Coronary artery (tissue), 2 donors: ENCODE results near the gene LAIR2.
A peak's percentile ranks its signal among the peaks of the same experiment; 100 is the strongest.

ENCODE experiments used
- DNase-seq: peaks from one replicate; pipeline ENCODE4 v3.0.0-alpha.2; 2017; ENCODE audit warnings: low spot score
- H3K27ac ChIP-seq, 2 donors: fragments of 200-600 bp; sonication (generic); one replicate each; pipeline ENCODE4 v1.5.1; 2016 to 2019
- H3K4me3 ChIP-seq: fragments of 200-600 bp; sonication (generic); 2 replicates; pipeline ENCODE4 v1.5.1; 2016; ENCODE audit warnings: mild to moderate bottlenecking, moderate library complexity
- TF ChIP-seq, protein P1 (sequence below): fragments of 200-600 bp; sonication (generic); IDR thresholded peaks from one replicate; pipeline ENCODE4 v1.5.1; 2019; ENCODE audit warnings: antibody characterized with exemption

The LAIR2 gene, protein sequence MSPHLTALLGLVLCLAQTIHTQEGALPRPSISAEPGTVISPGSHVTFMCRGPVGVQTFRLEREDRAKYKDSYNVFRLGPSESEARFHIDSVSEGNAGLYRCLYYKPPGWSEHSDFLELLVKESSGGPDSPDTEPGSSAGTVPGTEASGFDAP

DNA sequence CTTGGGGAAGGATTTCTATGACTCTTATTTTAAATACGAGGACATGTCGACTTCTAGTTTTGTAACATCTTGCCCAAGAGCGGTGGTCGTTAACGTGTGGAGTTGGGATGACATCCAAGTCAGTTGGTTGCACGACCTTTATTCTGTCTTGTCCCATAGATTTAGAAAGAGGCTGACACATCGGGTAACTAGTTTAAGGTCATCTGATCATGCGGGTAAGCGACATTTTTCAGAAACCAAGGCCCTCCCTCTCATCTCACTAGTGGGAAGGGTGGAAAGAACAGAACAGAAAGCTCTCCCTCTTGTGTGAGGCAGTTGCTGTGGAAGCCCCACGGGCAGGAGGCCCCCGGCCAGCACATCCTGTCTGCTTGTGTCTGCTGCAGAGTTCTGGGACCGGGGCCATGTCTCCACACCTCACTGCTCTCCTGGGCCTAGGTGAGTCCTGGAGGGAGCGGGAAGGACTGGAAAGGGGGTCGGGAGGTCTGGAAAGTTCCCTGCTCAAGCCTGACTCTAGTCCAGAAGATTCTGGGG, at the start of gene LAIR2:
Gene LAIR2 (plus strand): TSS at position 314 of the 531 bp plus-strand sequence. CDS start 88 bp downstream, at position 402.
- TF ChIP-seq, protein P1, sequence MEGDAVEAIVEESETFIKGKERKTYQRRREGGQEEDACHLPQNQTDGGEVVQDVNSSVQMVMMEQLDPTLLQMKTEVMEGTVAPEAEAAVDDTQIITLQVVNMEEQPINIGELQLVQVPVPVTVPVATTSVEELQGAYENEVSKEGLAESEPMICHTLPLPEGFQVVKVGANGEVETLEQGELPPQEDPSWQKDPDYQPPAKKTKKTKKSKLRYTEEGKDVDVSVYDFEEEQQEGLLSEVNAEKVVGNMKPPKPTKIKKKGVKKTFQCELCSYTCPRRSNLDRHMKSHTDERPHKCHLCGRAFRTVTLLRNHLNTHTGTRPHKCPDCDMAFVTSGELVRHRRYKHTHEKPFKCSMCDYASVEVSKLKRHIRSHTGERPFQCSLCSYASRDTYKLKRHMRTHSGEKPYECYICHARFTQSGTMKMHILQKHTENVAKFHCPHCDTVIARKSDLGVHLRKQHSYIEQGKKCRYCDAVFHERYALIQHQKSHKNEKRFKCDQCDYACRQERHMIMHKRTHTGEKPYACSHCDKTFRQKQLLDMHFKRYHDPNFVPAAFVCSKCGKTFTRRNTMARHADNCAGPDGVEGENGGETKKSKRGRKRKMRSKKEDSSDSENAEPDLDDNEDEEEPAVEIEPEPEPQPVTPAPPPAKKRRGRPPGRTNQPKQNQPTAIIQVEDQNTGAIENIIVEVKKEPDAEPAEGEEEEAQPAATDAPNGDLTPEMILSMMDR = no peak
- DNase-seq = no peak
- no peak within 1 kb of the TSS for H3K27ac ChIP-seq
- H3K4me3 ChIP-seq = no peak within 1 kb of the TSS

GRCh38 chr19:54453921-54454780, 48.5 kb upstream of the LAIR2 start:
- Histone ChIP-seq H3K27ac (no peak overlapping the region), H3K4me3 (no peak overlapping the region)
- TF ChIP-seq, protein P1 = no peak
- no peak for DNase-seq

DNA sequence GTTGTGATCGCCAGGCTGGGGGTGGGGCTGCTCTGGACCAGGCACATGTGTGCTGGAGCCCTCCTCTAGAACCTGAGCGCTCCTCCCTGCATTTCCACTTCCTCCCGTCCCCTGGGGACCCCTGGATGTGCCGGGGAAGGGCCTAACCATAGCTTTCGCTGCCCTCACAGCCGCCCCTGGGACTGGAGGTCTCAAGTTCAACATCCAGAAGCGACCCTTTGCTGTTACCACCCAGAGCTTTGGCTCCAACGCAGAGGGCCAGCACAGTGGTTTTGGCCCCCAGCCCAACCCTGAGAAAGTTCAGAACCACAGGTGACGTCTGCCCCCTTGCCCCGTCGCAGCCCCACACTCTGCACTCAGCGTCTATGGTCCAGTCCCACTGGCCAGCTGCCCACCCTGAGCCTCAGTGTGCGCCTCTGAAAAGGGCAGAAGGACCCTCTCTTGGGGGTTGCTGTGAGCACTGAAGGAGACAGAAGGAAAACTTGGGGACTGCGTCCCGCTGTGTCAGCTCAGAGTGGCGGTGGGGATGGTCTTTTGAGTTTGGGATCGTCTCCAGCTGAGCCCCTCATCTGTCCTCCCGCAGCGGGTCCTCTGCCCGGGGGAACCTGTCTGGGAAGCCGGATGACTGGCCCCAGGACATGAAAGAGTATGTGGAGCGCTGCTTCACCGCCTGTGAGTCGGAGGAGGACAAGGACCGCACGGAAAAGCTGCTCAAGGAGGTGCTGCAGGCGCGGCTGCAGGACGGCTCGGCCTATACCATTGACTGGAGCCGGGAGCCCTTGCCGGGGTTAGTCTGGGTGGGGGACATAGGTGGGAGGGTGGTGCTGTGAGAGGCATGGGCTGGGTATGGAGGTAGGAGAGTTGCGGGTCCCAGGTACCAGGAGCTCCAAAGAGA, 47.6 kb upstream of the LAIR2 start:
- TF ChIP-seq, protein P1 = no peak
- DNase-seq = no peak
- Histone ChIP-seq H3K4me3 (no peak overlapping the region), H3K27ac (no peak overlapping the region)

- Histone ChIP-seq H3K27ac (no peak overlapping the region), H3K4me3 (no peak overlapping the region)
- DNase-seq = no peak
- TF ChIP-seq, protein P1 = no peak
Observed at GRCh38 chr19:54455786-54456422, 46.7 kb upstream of the LAIR2 start.

- DNase-seq = peak; percentile 69
- no peak overlapping the region for H3K27ac ChIP-seq
- no peak overlapping the region for H3K4me3 ChIP-seq
- TF ChIP-seq, protein P1 = no peak
Observed at GRCh38 chr19:54456423-54457373, 45.9 kb upstream of the LAIR2 start.
